GM21526 (cell line): ENCODE data around the gene APLP1.
"Not testable (repeated sequence)": the region's sequence is repeated elsewhere in the genome, so short reads cannot be mapped to it uniquely, and the experiment has no call there.

ENCODE experiments used
- ATAC-seq: cut with Tn5 transposase; IDR thresholded peaks from one replicate; pipeline ENCODE4 v1.9.1; 2021; ENCODE audit warnings: moderate library complexity; ENCODE audit not compliant: unreplicated experiment, low FRiP score

APLP1 gene

GRCh38 chr19:35852029-35852780, 16.2 kb upstream of the APLP1 start, which contains the start of gene NPHS1:
Gene NPHS1, minus strand, starts transcription at chr19:35852504. Its CDS starts 667 bp downstream, at chr19:35851837.
- ATAC-seq = no peak

GRCh38 chr19:35853038-35853756, 15.2 kb upstream of the APLP1 start:
- no peak for ATAC-seq

GRCh38 chr19:35856546-35857149, 11.7 kb upstream of the APLP1 start, which contains the start of gene KIRREL2:
Gene KIRREL2, plus strand, starts transcription at chr19:35856911. Its CDS starts 209 bp downstream, at chr19:35857120.
- ATAC-seq = no peak

GRCh38 chr19:35858311-35858710, 10.1 kb upstream of the APLP1 start:
- ATAC-seq = no peak

- ATAC-seq = no peak
Measured at GRCh38 chr19:35859414-35859813, 9.0 kb upstream of the APLP1 start.

GRCh38 chr19:35860436-35860817, 7.9 kb upstream of the APLP1 start:
- ATAC-seq = no peak

- ATAC-seq = no peak
Measured at GRCh38 chr19:35860818-35861639, 7.3 kb upstream of the APLP1 start.

- no peak for ATAC-seq
Measured at GRCh38 chr19:35861640-35862160, 6.7 kb upstream of the APLP1 start.

GRCh38 chr19:35862528-35862927, 5.8 kb upstream of the APLP1 start:
- no peak for ATAC-seq

- ATAC-seq = no peak
Measured at GRCh38 chr19:35863018-35863417, 5.4 kb upstream of the APLP1 start.

- no peak for ATAC-seq
Measured at GRCh38 chr19:35868823-35869326, 501 bp downstream of the APLP1 start.

- ATAC-seq = no peak
Measured at GRCh38 chr19:35869327-35870123, 1.2 kb downstream of the APLP1 start.

GRCh38 chr19:35870124-35870736, 1.9 kb downstream of the APLP1 start:
- ATAC-seq = not testable (repeated sequence)

- ATAC-seq = no peak
Measured at GRCh38 chr19:35870798-35871197, 2.4 kb downstream of the APLP1 start.

GRCh38 chr19:35871611-35872010, 3.2 kb downstream of the APLP1 start:
- no peak for ATAC-seq

GRCh38 chr19:35872180-35872579, 3.8 kb downstream of the APLP1 start:
- ATAC-seq = no peak

- ATAC-seq = no peak
Measured at GRCh38 chr19:35874392-35874930, 6.1 kb downstream of the APLP1 start.

GRCh38 chr19:35879068-35879467, 10.7 kb downstream of the APLP1 start:
- ATAC-seq = no peak
